GM12865 (cell line): ENCODE data around the gene IL4R.
A peak's percentile ranks its signal among the peaks of the same experiment; 100 is the strongest.

ENCODE experiments used
- DNase-seq: peaks from one replicate; pipeline ENCODE4 v3.0.0; 2010; ENCODE audit warnings: low read depth
- H3K4me3 ChIP-seq: 2 replicates; pipeline ENCODE4 v1.5.1; 2011; ENCODE audit warnings: mild to moderate bottlenecking, low read depth, low read length, control low read depth
- CTCF ChIP-seq: IDR thresholded peaks from 2 replicates; pipeline ENCODE4 v1.5.1; 2011; ENCODE audit warnings: low read length, control low read depth, low read depth, inconsistent platforms; ENCODE audit not compliant: insufficient read depth; ENCODE audit errors: missing control alignments

IL4R gene

GRCh38 chr16:27313422-27314160, at the start of gene IL4R:
Gene IL4R (plus strand): TSS chr16:27313974. CDS start chr16:27340204, 26,230 bp downstream.
- H3K4me3 ChIP-seq = peak within 1 kb of the TSS; percentile 78
- peak; percentile 73 for DNase-seq
- TF ChIP-seq CTCF = no peak

GRCh38 chr16:27264151-27264550, 49.6 kb upstream of the IL4R start:
- H3K4me3 ChIP-seq = no peak overlapping the region
- no peak for TF ChIP-seq CTCF
- no peak for DNase-seq

GRCh38 chr16:27265982-27266381, 47.8 kb upstream of the IL4R start:
- H3K4me3 ChIP-seq = no peak overlapping the region
- TF ChIP-seq CTCF = no peak
- DNase-seq = no peak

- H3K4me3 ChIP-seq = no peak overlapping the region
- peak; percentile 56 for DNase-seq
- TF ChIP-seq CTCF = no peak
These were observed 46.6 kb upstream of the IL4R start for GRCh38 chr16:27267037-27267677.

- peak within 1 kb of the TSS; percentile 95 for H3K4me3 ChIP-seq
- no peak for TF ChIP-seq CTCF
- peak; percentile 98 for DNase-seq
These were observed 45.1 kb upstream of the IL4R start, which contains the start of gene NSMCE1 for GRCh38 chr16:27268376-27269299. Gene NSMCE1 (minus strand): TSS chr16:27268772. CDS start chr16:27257570, 11,202 bp downstream.

GRCh38 chr16:27269300-27270150, 44.2 kb upstream of the IL4R start:
- H3K4me3 ChIP-seq = peak overlapping the region; percentile 95
- no peak for DNase-seq
- TF ChIP-seq CTCF = no peak
